ENCODE results near the gene LCN1.

The LCN1 gene

DNA sequence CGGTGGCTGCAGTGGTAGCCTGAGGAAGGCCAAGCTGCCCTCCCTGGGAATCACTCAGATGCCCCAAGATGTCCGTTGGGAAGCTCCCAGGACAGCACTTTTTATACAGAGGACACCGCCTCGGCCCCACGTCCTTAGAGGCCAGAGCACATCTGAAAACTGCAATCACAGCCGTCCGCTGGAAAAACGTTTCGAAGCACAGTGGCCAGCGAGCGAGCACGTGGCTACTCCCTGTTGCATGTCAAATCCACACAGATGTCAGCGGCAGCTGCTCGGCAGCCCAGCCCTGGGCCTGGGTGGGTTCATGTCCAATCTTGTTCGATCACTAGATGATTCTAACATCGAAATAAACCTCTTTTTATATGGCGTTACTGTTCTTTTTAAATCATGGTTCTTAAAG lies 32.7 kb upstream of the LCN1 start:
- DNase-seq (ENCODE audit: low read depth in 2 of 2), result no peak

DNA sequence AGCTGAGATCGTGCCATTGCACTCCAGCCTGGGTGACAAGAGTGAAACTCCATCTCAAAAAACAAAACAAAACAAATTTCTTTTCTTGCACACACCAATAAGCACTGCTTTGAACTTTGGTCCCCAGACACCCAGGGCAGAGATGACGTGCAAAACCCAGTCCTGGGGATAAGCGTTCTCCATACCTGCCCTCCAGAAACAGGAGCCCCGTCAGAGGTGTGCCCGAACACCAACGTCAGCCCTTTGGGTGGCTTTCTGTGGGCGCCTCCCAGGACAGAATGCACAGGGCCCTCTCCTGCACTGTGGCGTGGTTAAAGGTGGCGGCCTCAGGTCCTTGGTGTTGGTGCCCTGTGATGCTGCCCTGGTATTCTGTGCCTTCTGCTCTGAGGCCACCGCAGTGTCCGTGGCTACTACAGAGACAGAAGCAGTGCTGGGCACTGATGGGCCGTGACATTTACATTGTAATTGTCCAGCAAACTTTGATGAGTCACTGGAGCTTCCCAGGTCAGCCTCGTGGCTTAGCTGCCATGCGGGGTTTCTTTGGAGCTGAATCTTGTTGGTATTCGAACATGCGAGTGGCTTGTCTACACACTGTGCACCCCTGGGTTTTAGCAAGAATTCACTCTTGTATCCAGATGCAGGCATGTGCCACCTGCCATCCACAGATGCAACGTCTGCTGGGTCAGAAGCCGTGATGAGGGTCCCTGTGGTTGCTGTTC lies 31.9 kb upstream of the LCN1 start:
- no peak for DNase-seq (ENCODE audit: low read depth in 2 of 2)

DNA sequence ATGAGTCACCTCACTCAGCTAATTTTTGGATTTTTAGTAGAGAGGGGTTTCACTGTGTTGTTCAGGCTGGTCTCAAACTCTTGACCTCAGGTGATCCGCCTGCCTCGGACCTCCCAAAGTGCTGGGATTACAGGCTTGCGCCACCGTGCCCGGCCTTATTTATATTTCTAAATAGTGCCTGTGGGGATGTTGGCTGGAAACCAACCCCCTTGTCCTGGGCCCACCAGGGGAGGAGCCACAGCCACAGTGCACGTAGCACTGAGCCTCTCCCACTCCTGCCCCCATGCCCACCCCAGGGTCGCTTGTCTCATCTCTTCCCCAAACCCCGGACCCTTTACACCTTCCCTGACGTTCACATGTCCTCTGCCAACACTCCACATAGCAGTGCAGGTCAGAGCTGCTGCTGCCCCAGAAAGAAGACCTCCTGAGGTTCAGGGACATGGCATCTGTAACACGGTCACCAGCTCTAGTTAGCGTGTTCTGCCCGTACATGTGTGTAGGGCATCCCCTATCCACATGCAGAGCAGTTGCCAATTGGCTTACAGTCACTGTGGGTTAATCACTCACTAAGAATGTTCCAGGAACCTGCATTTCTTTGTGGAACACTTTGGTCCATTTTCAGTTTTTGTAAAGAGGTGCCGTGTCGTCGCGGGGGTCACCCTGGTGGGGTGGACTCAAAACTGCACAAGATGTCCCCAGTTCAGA lies 30.9 kb upstream of the LCN1 start:
- no peak for DNase-seq (ENCODE audit: low read depth in 2 of 2)

DNA sequence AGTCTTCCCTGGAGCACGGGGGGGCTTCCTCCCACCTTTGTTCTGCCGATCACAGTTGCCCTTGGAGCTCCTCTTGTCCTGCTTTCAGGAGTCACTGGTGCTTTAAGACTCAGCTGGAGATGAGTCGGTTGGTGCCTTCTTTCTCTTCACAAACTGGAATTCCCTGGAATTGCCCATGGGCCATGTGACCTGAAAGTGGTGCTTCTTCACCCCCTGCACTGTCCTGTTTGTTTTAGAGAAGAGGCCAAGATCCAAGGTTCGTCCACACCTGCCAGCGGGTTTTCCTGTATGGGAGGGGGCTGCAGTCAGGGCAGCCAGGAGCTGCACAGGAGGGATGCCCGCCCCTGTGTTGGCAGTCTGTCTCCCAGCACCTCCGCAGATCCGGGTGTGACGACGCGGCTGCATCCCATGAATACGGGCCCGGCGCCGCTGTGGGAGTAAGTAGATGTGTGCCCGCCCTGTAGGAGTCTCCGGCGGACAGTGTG lies 30.2 kb upstream of the LCN1 start:
- no peak for DNase-seq (ENCODE audit: low read depth in 2 of 2)

DNA sequence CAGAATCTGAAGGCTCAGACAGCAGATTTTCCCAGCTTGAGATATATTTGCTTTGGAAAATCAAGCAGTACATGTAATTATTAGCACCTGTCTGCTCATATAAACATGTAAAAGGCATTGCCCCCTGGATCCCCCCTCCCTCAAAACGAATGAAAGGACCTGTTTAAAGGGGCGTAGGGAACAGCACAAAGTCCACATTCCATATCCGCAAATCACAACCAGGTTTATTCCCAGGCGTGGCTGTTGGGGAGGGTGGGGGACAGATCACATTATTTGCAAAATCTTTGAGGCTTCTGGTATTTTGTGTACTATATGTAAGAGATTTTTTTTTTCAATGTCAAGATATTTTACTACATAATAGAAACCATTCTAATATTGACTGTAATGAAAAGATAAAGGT lies 29.5 kb upstream of the LCN1 start:
- no peak for DNase-seq (ENCODE audit: low read depth in 2 of 2)

DNA sequence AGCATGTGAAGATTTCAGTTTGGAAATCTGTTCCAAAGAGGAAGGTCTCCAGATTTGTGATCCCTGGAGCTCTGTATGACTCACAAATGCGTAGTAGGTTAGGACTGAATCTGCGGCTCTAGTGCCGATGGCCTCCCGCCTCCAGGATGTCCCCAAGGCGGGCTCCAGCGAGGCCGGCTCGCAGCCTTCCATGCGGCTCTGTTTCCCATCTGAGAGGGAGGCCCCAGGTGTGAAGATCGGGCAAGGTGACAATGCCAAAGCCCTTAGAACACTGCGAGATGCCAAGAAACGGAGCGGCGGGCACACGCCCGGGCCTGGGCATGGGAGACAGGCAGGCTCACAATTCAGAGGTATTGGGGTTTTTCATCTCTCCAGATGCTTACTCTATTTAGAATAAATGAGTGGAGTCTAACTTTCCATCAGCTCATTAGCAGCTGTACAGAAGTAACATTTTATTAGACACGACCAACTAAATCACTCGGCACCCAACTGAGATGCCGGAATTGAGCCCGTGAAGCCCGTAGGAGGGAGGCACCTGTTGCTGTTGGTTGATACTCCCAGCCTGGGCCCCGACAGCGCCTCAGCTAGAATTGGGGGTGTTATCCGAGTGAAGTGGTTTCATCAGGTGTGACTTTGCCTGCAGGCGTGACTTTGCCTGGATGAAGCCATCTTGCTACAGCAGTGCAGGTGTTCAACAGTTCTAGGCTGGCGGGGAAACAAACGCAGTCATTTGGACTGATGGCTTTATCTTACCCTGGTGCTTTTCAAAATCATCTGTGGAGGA lies 28.2 kb upstream of the LCN1 start:
- DNase-seq (ENCODE audit: low read depth in 2 of 2), result no peak

DNA sequence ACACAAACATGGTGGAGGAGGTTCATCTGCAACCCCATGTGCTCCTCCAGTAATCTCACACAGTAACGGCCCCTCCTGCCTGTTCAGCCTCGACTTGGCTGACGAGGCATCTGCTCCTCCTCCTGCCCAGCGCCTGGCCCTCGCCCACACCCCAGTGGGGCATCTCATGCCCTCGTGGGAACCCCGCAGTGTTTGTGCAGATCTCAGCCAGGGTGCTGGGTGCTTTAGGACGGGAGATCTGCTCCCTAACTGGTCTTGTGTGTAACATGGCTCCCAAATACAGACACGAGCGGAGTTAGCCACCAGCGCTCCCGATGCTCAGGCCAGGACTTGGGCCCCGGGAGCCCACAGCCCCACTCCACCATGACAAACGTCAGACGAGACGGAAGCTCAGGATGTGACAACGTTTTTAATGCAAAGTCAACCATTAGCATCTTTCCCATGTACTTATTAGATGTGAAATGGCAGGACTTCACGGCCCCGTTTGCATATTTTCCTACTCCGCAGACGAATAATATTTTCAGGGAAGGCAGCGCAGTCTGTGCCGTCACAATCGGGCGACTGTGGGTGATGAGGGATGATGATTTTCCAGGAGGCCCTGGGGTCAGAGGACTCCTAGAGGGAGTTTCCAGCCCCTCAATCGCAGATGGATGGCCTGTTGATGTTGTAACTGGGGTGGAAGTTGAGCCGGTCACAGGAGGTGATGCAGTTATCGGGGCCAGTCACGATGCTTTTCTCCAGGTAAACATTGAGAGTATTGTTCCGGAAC lies 26.3 kb upstream of the LCN1 start:
- DNase-seq (ENCODE audit: low read depth in 2 of 2), result no peak

DNA sequence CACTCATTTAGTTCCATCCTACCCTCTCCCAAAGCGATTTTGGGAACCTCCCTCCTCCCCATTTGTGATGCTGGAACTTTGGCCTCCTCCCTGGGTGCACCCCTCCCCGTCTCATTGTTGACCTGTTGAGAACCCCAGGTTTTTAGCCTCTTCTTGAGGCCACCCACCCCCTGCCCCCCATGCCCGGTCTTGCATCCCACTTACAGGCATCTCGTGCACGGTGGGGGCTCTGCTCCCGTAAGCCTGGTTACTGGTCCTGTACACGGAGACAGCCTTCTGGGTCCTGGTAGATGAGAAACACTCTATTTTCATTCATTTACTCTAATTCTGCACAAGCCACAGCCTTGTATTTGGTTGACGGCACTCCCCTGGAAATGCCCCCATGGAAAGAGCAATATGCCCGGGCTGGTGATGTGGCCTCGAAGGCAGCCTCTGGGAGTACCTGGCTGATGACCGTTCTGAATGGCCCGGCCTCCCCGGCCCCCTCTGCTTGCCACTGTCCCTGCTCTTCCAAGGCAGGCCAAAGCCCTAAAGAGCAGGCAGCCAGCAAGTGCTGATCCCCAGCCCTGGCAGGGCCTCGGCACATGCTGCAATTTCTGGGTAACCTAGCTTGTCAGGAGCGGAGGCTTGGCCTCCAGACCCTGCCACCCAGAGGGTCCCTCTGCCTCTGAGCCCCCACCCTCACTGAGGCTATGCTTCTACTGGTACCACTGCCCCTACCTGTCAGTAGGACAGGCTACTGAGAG lies 22.7 kb upstream of the LCN1 start:
- no peak for DNase-seq (ENCODE audit: low read depth in 2 of 2)

DNA sequence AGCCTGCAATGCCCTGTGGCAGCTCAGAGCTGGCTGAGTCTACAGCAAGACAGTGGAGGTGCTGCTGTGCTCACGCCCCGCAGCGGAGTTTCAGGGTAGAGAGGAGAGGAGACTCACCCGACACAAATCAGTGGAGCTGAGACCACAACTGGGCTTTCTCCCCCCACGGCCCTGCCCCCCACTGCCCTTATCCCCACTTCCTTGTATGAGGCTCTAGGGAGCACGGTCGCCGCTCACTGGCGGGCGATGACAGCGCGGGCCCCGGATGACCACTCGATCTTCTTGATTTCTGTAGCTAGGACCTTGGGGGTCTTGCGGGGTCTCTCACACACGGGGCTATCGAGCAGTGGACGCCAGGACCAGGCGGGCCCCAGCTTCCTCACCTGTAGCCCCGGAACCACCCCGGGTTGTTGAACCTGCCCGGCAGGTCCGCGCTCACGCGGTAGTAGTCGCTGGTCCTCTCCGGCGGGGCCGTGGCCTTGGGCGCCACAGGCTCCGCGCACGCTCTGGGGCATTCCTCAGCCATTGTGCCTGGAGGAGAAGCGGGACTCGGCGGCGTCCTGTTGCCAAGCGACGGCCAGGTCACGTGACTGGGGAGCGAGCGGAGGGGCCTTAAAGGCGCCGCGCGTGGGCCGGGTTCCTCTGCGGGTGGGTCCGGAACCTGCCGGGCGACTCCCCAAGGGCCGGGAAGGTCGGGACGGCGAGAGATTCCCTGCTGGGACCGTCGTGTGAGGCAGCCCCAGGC lies 21.7 kb upstream of the LCN1 start:
- peak; percentile 81 to 83 for DNase-seq (ENCODE audit: low read depth in 2 of 2)

DNA sequence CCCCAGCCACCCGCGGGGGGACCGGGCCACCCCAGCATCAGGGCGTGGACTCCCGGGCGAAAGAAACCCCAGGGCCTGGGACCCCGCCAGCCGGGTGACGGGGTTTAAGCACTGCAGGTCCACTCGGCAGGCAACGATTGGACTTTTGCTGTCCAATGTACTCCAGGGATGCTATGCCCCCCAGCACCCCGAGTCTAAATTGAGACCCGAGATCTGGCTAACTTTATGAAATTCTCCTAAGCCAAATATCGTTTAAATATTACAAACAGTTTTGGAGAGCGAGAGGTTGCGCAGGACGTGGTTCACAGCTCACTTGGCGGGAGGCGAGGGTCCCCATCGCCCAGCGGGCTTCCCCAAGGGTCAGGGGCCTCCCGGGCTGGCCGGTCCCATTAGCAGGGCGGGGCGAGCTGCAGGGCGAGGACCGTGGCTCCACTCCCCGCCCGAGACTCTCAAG lies 21.1 kb upstream of the LCN1 start:
- no peak for DNase-seq (ENCODE audit: low read depth in 2 of 2)

DNA sequence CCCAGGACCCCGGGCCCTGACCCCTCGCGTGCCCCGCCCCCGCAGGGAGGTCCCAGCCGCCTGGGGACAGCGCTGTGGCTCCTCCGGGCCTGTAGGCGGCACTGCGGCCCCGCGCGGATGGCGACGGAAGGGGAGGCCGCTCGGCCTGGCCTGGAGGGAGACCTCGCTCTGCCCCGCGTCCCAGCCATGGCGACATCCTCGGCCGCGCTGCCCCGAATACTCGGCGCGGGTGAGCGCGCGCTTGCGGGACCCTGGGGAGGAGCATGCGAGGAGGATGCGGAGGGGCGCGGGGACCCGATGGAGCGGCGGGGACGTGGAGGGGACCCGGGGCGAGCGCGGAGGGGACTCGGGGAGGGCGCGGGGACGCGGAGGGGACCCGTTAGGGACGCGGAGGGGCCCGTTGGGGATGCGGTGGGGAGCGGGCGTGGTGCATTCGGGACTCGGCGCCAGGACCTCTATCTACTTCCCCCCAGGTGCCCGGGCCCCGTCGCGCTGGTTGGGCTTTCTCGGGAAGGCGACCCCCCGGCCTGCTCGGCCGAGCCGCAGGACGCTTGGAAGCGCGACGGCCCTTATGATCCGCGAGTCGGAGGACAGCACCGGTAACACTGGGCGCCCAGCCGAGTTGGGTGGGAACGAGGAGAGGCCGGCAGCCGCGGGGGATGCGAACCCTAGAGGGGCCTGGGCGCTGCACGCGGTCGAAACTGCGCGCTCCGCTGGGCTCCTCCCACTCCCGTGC lies 20.5 kb upstream of the LCN1 start, which contains the start of gene MRPS2:
Gene MRPS2 (plus strand): TSS at position 158 of the 736 bp plus-strand sequence. CDS start 29 bp downstream, at position 187.
- peak; percentile 66 to 73 for DNase-seq (ENCODE audit: low read depth in 2 of 2)

DNA sequence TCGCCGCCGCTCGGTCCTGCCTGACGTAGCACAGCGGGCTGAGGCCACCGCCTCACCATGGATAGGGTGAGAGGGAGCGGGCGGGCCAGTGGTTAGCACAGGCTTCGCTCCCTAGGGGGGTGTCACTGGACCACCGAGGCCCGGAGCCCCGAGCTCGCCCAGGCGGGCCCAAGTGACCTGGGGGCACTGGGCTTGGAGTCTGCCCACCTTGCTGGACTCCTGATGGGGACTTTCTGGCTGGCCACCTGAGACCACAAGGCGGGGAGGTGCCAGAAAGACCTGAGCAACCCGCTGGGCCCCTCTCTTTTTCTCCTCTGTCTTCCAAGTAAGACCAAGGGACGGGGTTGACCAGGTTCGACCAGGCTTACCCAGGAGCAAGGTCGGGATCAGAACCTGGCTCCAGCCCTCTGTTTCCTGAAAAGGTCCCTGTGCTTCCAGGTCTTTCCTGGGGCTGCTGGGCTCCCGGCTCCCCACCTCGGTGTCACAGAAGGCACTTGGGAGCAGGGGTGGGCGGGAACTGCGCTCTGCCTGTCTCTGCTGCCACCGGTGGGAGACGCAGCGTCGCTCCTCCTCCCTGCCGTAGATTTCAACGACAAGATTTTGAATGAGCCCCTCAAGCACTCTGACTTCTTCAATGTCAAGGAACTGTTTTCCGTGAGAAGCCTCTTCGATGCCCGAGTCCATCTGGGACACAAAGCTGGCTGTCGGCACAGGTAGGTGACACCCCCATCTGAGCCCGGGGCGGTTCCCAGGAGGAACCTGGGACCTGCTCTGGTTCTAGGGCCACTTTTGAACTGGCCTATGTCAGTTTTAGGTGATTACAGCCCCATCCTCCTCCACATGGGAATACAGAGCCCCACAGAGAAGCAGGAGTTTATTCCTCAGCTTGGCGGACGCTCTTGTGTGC lies 19.7 kb upstream of the LCN1 start:
- no peak for DNase-seq (ENCODE audit: low read depth in 2 of 2)

DNA sequence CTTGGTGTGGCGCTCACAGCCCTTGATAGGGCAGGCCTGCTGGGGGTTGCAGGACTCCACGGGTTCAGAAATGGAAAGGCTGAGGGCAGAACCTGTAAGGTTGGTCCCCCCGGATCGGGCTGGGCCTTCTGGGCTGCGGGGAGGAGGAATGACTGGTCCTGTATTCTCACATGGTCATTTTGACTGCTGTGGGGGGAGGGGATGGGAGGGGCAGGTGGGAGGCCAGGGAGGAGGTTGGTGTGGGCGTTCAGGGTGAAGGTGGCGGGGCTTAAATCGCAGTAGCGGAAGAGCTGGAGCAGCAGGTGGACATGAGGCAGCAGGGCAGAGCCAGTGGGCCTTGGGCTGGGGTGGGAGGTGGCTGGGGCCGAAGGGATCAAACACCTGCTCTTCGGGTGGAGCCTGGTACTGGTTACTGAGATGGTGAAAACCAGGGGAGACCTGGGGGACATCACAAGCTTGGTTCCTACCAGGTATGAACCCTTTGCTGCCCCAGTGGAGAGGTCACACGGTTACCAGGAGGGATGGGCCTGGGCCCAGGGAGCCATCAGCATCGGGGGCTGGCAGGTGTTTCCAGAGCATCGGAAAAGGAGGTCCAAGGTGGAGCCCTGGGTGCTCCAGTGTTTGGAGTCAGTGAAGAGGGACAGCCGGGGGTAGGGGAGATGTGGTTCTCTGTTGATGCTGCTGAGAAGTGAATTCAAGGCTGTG lies 18.9 kb upstream of the LCN1 start:
- DNase-seq (ENCODE audit: low read depth in 2 of 2), result no peak

DNA sequence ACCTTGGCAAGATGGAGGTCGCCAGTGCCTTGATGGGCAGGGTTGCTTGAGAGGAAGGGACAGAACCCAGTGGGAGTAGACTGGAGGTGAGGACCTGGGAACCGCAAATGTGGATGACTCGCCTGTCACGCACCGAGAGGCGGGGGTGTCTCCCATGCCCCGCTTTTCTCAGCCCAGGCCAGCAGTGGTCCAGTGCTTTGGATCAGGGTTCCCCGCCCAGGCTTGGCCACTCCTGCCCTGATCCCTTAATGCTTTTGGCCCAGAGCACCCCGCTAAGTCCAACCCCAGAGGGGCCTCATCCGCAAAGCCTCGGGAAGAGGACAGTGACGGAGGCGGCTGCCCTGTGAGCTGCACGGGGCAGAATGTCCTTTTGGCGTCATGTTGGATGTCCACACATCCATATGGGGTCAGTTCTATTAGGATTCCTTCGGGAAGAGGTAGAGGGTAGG lies 18.3 kb upstream of the LCN1 start:
- no peak for DNase-seq (ENCODE audit: low read depth in 2 of 2)

DNA sequence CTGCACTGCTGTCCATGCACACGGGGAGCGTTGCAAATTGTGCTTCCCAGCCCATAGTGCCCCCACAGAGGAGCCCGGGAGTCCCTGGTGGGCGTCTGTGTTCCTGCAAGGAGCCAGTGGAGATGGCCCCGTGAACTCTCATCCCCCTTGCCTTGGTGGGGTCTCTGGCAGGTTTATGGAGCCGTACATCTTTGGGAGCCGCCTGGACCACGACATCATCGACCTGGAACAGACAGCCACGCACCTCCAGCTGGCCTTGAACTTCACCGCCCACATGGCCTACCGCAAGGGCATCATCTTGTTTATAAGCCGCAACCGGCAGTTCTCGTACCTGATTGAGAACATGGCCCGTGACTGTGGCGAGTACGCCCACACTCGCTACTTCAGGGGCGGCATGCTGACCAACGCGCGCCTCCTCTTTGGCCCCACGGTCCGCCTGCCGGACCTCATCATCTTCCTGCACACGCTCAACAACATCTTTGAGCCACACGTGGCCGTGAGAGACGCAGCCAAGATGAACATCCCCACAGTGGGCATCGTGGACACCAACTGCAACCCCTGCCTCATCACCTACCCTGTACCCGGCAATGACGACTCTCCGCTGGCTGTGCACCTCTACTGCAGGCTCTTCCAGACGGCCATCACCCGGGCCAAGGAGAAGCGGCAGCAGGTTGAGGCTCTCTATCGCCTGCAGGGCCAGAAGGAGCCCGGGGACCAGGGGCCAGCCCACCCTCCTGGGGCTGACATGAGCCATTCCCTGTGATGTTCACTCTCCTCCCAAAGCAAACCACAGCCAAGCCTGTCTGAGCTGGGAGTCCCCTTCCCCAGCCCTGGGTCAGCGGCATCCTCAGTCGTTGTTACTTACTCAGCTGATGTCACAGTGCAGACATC lies 17.6 kb upstream of the LCN1 start:
- DNase-seq (ENCODE audit: low read depth in 2 of 2), result no peak

Data from stimulated activated CD8-positive, alpha-beta memory T cell treated with anti-CD3 and anti-CD28 coated beads, Interleukin-7, amount 100 ng/mL, for 1 hour (primary cell).